ENCODE results near the gene SH2D7.

Gene SH2D7

DNA sequence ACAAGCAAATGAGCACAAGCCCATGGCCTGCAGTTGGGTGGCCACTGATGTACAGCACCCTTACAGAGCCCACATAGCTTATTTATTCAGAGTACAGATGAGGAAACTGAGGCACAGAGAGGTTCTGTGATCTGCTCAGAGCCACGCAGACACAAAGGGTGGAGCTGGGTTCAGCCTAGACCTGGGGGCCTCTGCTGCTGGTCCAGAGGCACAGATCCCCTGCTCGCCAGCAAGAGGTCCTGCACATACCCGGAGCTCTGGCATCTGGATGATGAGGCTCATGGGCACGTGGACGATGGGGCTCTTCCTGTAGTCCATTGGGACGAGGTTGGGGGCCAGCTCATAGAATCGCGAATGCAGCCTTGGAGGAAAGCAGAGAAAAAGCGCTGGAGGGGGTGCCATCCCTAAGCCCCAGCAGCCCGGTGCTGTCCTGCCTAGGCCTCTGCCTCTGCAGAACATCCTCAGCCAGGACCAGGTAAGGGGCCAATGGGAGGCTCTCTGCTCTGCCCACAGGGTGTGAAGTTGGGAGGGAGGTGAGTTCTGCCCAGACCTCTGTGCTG, 18.6 kb downstream of the SH2D7 start:
- TF ChIP-seq, protein P1, sequence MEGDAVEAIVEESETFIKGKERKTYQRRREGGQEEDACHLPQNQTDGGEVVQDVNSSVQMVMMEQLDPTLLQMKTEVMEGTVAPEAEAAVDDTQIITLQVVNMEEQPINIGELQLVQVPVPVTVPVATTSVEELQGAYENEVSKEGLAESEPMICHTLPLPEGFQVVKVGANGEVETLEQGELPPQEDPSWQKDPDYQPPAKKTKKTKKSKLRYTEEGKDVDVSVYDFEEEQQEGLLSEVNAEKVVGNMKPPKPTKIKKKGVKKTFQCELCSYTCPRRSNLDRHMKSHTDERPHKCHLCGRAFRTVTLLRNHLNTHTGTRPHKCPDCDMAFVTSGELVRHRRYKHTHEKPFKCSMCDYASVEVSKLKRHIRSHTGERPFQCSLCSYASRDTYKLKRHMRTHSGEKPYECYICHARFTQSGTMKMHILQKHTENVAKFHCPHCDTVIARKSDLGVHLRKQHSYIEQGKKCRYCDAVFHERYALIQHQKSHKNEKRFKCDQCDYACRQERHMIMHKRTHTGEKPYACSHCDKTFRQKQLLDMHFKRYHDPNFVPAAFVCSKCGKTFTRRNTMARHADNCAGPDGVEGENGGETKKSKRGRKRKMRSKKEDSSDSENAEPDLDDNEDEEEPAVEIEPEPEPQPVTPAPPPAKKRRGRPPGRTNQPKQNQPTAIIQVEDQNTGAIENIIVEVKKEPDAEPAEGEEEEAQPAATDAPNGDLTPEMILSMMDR (conservative IDR thresholded peaks at IDR 0.05; ENCODE audit: low read length), result no peak
- TF ChIP-seq EZH2phosphoT487 (IDR thresholded peaks at IDR 0.05; ENCODE audit: borderline replicate concordance), result no peak

DNA sequence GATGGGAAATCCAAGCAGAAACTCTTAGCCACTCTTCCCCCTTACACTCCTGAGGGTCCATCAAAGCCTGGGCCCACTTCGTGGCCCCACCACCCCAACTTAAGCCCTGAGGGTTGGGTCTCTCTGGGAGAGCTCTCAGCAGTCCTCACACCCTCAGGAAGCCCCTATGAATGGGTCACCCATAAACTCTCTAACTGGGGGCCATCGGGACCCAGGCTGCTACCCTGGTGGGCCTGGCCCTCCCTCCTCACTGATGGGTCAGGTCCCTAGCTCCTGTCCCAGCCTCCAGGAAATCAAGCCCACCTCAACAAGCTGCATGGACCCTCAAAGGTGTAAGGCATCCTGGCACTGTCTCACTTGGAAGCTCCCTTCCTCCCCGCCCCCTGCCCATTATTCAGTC, 19.4 kb downstream of the SH2D7 start:
- H3K27me3 ChIP-seq (ENCODE audit: insufficient read depth, low read length, poor library complexity, severe bottlenecking), result no peaks in the 10 kb centered on the region
- no peak overlapping the region for H3K9ac ChIP-seq (ENCODE audit: low read depth, low read length, poor library complexity, severe bottlenecking)
- H3F3A ChIP-seq (ENCODE audit: low read depth), result no peaks in the 10 kb centered on the region
- H3K9me3 ChIP-seq (ENCODE audit: insufficient read depth, low read depth, low read length), result no peaks in the 10 kb centered on the region
- H3K79me2 ChIP-seq (ENCODE audit: insufficient read depth, low read length), result no peaks in the 10 kb centered on the region
- no peaks in the 10 kb centered on the region for H3K9me2 ChIP-seq (replicated peaks; ENCODE audit: low read depth, low read length)
- TF ChIP-seq EZH2phosphoT487 (IDR thresholded peaks at IDR 0.05; ENCODE audit: borderline replicate concordance), result no peak
- TF ChIP-seq, protein P1 (conservative IDR thresholded peaks at IDR 0.05; ENCODE audit: low read length), result no peak
- H3K36me3 ChIP-seq (ENCODE audit: insufficient read depth, low read length), result no peaks in the 10 kb centered on the region
- no peak overlapping the region for H3K4me2 ChIP-seq (ENCODE audit: low read depth, low read length, poor library complexity, severe bottlenecking)
- no peaks in the 10 kb centered on the region for H3K4me1 ChIP-seq (ENCODE audit: insufficient read depth, low read length, poor library complexity, severe bottlenecking)
- H4K20me1 ChIP-seq (ENCODE audit: insufficient read depth, low read length, poor library complexity, severe bottlenecking), result no peaks in the 10 kb centered on the region
- no peak overlapping the region for H3K4me3 ChIP-seq (ENCODE audit: low read length, poor library complexity, severe bottlenecking)
- H2AFZ ChIP-seq (ENCODE audit: low read length), result no peak overlapping the region

More for the DNA sequence above, 18.6 kb downstream of the SH2D7 start:
- Histone ChIP-seq H4K20me1 (ENCODE audit: insufficient read depth, low read length, poor library complexity, severe bottlenecking) (no peaks in the 10 kb centered on the region), H3K36me3 (ENCODE audit: insufficient read depth, low read length) (no peaks in the 10 kb centered on the region), H3F3A (ENCODE audit: low read depth) (no peaks in the 10 kb centered on the region), H3K4me1 (ENCODE audit: insufficient read depth, low read length, poor library complexity, severe bottlenecking) (peaks cover 3% of the 10 kb centered on the region), H3K27me3 (ENCODE audit: insufficient read depth, low read length, poor library complexity, severe bottlenecking) (no peaks in the 10 kb centered on the region), H2AFZ (ENCODE audit: low read length) (no peak overlapping the region), H3K4me2 (ENCODE audit: low read depth, low read length, poor library complexity, severe bottlenecking) (no peak overlapping the region), H3K9ac (ENCODE audit: low read depth, low read length, poor library complexity, severe bottlenecking) (no peak overlapping the region), H3K9me3 (ENCODE audit: insufficient read depth, low read depth, low read length) (no peaks in the 10 kb centered on the region), H3K9me2 (replicated peaks; ENCODE audit: low read depth, low read length) (no peaks in the 10 kb centered on the region), H3K4me3 (ENCODE audit: low read length, poor library complexity, severe bottlenecking) (no peak overlapping the region), H3K79me2 (ENCODE audit: insufficient read depth, low read length) (no peaks in the 10 kb centered on the region)

GRCh38 chr15:78112551-78112950, 20.2 kb downstream of the SH2D7 start:
- Histone ChIP-seq H3K36me3 (ENCODE audit: insufficient read depth, low read length) (no peaks in the 10 kb centered on the region), H3K9me2 (replicated peaks; ENCODE audit: low read depth, low read length) (no peaks in the 10 kb centered on the region), H3K4me1 (ENCODE audit: insufficient read depth, low read length, poor library complexity, severe bottlenecking) (no peaks in the 10 kb centered on the region), H3K79me2 (ENCODE audit: insufficient read depth, low read length) (no peaks in the 10 kb centered on the region), H3K4me2 (ENCODE audit: low read depth, low read length, poor library complexity, severe bottlenecking) (no peak overlapping the region), H2AFZ (ENCODE audit: low read length) (no peak overlapping the region), H4K20me1 (ENCODE audit: insufficient read depth, low read length, poor library complexity, severe bottlenecking) (no peaks in the 10 kb centered on the region), H3K9ac (ENCODE audit: low read depth, low read length, poor library complexity, severe bottlenecking) (no peak overlapping the region), H3K27me3 (ENCODE audit: insufficient read depth, low read length, poor library complexity, severe bottlenecking) (no peaks in the 10 kb centered on the region), H3F3A (ENCODE audit: low read depth) (no peaks in the 10 kb centered on the region), H3K4me3 (ENCODE audit: low read length, poor library complexity, severe bottlenecking) (no peak overlapping the region), H3K9me3 (ENCODE audit: insufficient read depth, low read depth, low read length) (no peaks in the 10 kb centered on the region)
- no peak for TF ChIP-seq EZH2phosphoT487 (IDR thresholded peaks at IDR 0.05; ENCODE audit: borderline replicate concordance)
- TF ChIP-seq, protein P1 (conservative IDR thresholded peaks at IDR 0.05; ENCODE audit: low read length), result no peak
